GM21423 (cell line): ENCODE measurements around the gene CTBP2.

Experiments used
- ATAC-seq: cut with Tn5 transposase; IDR thresholded peaks from one replicate; pipeline ENCODE4 v1.9.1; 2021; ENCODE audit warnings: mild to moderate bottlenecking, moderate library complexity; ENCODE audit not compliant: unreplicated experiment

CTBP2 gene

GRCh38 chr10:124952123-124952522 is 208.2 kb downstream of the CTBP2 start:
- ATAC-seq: no peak

- no peak for ATAC-seq
Measured at GRCh38 chr10:124949543-124949942, 210.8 kb downstream of the CTBP2 start.

DNA sequence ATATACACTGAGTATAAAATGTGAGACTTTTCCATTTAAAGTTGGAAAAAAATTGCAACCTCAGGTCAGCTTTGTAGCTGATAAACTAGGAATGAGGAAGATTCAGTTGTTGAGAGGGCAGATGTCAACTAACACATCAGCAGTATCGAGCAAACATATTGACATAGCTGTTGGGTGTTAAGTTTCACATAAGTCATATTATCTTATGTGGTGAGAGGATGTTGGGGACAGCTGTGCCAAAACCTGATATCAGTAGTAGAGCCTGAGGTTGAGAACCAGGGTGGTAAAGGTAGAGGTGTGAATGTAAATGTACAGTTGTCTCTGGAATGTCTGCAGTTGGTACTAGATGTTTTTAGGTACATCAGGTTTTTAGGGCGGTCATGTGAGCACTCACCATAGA is 213.4 kb downstream of the CTBP2 start:
- ATAC-seq: no peak

DNA sequence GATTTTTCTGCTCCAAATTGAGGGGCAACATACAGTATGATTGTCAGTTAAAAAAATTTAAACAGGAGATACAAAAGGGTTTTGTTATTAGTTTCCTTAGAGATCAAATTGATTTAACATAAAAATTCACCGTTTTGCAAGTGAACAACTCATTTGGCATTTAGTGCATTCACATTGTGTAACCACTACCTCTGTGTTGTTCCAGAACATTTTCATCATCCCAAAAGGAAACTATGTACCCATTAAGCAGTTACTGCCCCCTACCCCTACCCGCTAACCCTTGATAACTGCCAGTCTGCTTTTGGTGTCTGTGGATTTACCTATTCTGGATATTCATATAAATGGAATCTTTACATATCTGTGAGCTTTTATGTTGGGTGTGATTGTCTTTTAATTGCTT is 215.4 kb downstream of the CTBP2 start:
- no peak for ATAC-seq

GRCh38 chr10:124943301-124944092 is 216.9 kb downstream of the CTBP2 start:
- no peak for ATAC-seq

DNA sequence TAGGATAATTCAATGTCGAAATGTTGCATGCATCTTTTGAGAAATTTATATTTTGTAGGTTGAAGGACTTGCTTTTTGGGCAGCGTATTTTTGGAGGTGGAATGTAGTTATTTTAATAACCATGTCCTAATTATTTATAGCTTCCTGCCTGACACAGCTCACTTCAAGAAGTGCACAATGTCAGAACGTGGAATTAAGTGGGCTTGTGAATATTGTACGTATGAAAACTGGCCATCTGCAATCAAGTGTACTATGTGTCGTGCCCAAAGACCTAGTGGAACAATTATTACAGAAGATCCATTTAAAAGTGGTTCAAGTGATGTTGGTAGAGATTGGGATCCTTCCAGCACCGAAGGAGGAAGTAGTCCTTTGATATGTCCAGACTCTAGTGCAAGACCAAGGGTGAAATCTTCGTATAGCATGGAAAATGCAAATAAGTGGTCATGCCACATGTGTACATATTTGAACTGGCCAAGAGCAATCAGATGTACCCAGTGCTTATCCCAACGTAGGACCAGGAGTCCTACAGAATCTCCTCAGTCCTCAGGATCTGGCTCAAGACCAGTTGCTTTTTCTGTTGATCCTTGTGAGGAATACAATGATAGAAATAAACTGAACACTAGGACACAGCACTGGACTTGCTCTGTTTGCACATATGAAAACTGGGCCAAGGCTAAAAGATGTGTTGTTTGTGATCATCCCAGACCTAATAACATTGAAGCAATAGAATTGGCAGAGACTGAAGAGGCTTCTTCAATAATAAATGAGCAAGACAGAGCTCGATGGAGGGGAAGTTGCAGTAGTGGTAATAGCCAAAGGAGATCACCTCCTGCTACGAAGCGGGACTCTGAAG is 217.8 kb downstream of the CTBP2 start:
- ATAC-seq: no peak

GRCh38 chr10:124941823-124942222 is 218.5 kb downstream of the CTBP2 start, which contains the start of gene ZRANB1:
Gene ZRANB1, plus strand, starts transcription at chr10:124942123. Its CDS starts 371 bp downstream, at chr10:124942494.
- ATAC-seq: no peak

- ATAC-seq: no peak
Measured at GRCh38 chr10:124939290-124939689, 221.1 kb downstream of the CTBP2 start.

GRCh38 chr10:124936813-124937212 is 223.6 kb downstream of the CTBP2 start:
- ATAC-seq: no peak

DNA sequence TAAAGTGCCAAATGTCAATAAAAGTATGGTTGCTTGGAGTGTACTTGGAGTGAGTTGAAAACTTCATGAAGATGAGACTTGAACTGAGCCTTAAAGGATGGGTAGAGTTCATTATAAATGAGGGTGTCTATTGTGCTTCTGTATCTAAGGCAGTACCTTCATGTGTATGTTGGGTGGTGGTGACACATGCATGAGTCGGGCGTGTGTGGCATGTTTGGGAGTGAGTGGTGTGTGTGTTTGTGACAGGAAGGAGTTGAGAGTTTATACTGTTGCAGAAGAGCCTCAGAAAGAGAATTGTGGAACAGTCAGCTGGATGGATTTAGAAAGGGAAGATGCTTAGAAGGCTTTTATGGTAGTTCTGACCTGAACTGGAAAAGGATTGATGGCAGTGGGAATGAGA is 224.4 kb downstream of the CTBP2 start:
- no peak for ATAC-seq
